Omental fat pad (tissue), 4 donors: ENCODE measurements around the gene LRRC25. TPM values are rescaled to one million over a fixed set of nuclear protein-coding genes. Genes with fewer than 3 reads are reported as not detected.
"Not testable (repeated sequence)": the region's sequence is repeated elsewhere in the genome, so short reads cannot be mapped to it uniquely, and the experiment has no call there.

Experiments used
- ATAC-seq: fragments of 150-250 bp; one replicate; pipeline ENCODE4 v1.9.1; 2016; ENCODE audit warnings: mild to moderate bottlenecking, moderate library complexity; ENCODE audit not compliant: low FRiP score
- DNase-seq: peaks from one replicate; pipeline ENCODE4 v3.0.0-alpha.2; 2019; ENCODE audit warnings: low spot score
- total RNA-seq, 4 donors: library from RNA; depleted of rRNA; stranded (reverse); fragments of >200 nt; gene quantifications; one replicate each; pipeline ENCODE4 v1.1.0, GENCODE V29; 2016
- TF ChIP-seq, protein P1 (sequence below), 3 donors: fragments of 450-650 bp; IDR thresholded peaks; one replicate each; pipeline ENCODE4 v1.5.1; 2016 to 2017; ENCODE audit warnings: antibody characterized with exemption in 3 of 3, mild to moderate bottlenecking in 3 of 3, moderate library complexity in 2 of 3

Gene LRRC25
- total RNA-seq, 4 donors from 2014 or later = 11.8 to 37.2 (median 28.8) TPM

DNA sequence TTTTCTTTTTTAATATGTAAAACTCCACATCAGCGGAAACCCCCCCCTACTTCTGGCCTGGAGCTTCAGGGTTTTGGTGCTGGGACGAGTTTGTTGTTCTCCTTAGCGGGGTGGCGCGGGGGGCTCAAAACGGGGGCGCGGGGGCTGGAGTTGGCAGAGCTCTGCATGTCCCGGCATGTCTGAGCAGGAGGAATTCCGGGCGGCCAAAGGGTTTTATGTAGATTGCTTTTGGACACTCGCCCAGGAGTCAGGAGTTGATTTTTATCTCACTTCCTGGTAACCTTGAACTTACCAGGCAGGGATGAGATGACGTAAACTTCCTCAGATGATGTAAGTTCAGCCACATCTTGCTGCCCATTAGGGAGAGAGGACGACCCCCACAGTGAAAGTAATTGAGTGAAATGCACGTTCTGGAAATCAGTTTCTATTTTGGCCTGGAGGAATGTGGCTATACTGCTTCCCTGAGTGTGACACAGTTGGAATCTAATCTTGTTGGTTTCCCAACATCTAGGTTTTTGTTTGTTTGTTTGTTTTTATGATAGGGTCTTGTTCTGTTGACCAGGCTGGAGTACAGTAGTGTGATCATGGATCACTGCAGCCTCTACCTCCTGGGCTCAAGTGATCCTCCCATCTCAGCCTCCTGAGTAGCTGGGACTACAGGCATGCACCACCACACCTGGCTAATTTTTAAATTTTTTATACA, 32.4 kb downstream of the LRRC25 start:
- peak; percentile 63 for ATAC-seq
- no peak for DNase-seq
- TF ChIP-seq, protein P1, sequence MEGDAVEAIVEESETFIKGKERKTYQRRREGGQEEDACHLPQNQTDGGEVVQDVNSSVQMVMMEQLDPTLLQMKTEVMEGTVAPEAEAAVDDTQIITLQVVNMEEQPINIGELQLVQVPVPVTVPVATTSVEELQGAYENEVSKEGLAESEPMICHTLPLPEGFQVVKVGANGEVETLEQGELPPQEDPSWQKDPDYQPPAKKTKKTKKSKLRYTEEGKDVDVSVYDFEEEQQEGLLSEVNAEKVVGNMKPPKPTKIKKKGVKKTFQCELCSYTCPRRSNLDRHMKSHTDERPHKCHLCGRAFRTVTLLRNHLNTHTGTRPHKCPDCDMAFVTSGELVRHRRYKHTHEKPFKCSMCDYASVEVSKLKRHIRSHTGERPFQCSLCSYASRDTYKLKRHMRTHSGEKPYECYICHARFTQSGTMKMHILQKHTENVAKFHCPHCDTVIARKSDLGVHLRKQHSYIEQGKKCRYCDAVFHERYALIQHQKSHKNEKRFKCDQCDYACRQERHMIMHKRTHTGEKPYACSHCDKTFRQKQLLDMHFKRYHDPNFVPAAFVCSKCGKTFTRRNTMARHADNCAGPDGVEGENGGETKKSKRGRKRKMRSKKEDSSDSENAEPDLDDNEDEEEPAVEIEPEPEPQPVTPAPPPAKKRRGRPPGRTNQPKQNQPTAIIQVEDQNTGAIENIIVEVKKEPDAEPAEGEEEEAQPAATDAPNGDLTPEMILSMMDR (IDR thresholded peaks at IDR 0.05) = no peak

DNA sequence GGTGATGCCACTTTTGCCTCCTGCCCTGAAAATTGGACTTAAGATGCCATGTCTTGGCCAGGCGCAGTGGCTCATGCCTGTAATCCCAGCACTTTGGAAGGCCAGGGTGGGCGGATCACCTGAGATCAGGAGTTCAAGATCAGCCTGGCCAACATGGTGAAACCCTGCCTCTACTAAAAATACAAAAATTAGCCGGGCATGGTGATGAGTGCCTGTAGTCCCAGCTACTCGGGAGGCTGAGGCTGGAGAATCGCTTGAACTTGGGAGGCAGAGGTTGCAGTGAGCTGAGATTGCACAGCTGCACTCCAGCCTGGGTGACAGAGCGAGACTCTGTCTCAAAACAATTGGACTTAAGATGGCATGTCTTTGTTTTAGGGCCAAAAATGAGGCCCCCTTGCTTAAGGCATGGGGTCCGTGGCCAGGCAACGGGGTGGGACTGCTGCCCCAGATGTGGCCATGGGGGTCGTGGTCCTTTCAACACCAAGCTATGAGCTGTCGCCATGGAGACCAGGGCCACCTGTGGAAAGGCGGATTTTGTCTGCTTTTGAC, 33.1 kb downstream of the LRRC25 start:
- not testable (repeated sequence) for ATAC-seq, DNase-seq

DNA sequence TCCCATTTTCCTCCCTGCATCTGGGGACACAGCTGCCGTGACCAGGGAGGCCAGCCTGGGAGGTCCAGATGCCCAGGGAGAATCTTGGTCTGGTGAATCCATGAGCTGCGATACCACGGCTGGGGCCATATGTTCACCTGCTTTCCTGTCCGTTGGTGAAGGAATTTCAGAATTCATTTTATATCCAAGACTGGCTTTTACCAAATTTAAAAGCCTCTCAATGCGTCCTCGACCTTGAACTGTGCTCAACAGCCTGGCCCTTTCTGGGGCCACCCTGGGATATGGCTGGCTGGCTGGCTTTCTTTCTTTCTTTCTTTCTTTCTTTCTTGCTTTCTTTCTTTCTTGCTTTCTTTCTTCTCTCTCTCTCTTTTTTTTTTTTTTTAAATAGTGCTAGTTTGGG, 33.6 kb downstream of the LRRC25 start:
- TF ChIP-seq, protein P1 (IDR thresholded peaks at IDR 0.05) = no peak
- ATAC-seq (no peak), DNase-seq (no peak)

DNA sequence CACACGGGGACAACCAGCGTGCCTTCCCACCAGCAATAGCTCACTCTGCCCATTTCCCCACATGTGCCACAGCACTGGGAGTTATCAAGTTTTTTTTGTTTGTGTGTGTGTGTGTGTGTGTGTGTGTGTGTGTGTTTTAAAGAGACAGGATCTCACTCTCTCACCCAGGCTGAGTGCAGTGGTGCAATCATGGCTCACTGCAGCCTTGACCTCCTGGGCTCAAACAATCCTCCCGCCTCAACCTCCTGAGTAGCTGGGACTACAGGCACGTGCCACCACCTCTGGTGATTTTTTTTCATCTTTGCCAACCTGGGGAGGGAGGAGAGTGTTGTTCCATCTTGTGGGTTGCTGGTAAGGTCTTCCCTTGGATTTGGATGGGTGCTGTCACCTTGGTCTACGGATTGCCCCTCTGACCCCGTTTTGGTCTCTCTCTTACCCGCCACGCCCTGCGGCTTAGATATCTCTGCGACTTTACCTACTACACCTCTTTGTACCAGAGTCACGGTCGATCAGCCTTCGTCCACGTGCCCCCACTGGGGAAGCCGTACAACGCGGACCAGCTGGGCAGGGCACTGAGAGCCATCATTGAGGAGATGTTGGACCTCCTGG, 34.4 kb downstream of the LRRC25 start:
- DNase-seq = no peak
- TF ChIP-seq, protein P1 (IDR thresholded peaks at IDR 0.05) = no peak
- ATAC-seq = no peak

DNA sequence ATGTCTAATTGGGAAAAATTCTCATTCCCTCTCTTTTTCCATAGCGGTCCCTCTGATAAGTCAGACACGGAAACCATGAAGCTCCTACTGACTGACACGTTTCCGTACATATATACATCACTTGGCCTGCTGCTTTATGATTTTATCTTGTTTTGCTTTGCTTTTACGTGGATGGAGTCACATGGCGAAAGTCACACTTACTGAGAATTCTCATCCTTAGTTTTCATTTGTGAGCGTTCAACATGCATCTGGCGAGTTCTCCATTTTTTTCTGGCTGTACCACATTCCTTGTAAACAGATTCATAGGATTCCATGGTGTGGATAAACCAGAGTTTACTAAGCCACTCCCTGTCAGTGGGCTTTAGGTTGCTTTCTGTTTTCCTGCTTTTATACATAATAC, 35.8 kb downstream of the LRRC25 start:
- TF ChIP-seq, protein P1 (IDR thresholded peaks at IDR 0.05) = no peak
- no peak for ATAC-seq
- no peak for DNase-seq

- no peak for ATAC-seq
- no peak for DNase-seq
- TF ChIP-seq, protein P1 (IDR thresholded peaks at IDR 0.05) = no peak
Measured at GRCh38 chr19:18357041-18357440, 40.4 kb downstream of the LRRC25 start.

- not testable (repeated sequence) for ATAC-seq, DNase-seq
Measured at GRCh38 chr19:18354743-18355142, 42.7 kb downstream of the LRRC25 start.

DNA sequence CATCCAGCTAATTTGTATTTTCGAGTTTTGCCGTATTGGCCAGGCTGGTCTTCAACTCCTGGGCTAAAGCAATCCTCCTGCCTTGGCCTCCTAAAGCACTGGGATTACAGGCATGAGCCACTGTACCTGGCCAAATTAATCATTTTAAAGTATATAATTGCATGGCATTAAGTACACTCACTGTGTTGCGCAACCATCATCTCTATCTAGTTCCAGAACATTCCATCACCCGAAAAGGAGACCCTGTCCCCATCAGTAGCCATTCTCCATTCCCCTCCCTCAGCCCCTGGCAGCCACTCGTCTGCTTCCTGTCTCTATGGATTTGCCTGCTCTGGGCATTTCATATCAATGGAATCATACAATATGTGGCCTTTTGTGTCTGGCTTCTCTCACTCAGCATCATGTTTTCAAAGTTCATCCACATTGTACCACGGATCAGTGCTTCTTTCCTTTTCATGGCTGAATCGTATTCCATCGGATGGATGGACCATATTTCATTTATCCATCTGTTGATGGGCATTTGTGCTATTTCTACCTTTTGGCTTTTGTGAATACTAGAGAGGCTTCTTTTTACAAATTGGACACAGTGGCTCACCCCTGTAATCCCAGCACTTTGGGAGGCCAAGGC, 43.9 kb downstream of the LRRC25 start:
- DNase-seq (no peak), ATAC-seq (no peak)
- TF ChIP-seq, protein P1 (IDR thresholded peaks at IDR 0.05) = no peak
